Hindlimb muscle (tissue), 1 donor: ENCODE results near the gene MDGA2. TPM values are rescaled to one million over a fixed set of nuclear protein-coding genes. Genes with fewer than 3 reads are reported as not detected.

Experiments
- DNase-seq: peaks from one replicate; pipeline ENCODE4 v3.0.0-alpha.2; 2013
- polyA plus RNA-seq: library from polyadenylated mRNA; unstranded; fragments of 120-200 nt; gene quantifications from one replicate; pipeline ENCODE4 v1.2.1, GENCODE V29; 2013; ENCODE audit not compliant: insufficient read length

MDGA2 gene
- polyA plus RNA-seq, 1 donor = 0.35 TPM

DNA sequence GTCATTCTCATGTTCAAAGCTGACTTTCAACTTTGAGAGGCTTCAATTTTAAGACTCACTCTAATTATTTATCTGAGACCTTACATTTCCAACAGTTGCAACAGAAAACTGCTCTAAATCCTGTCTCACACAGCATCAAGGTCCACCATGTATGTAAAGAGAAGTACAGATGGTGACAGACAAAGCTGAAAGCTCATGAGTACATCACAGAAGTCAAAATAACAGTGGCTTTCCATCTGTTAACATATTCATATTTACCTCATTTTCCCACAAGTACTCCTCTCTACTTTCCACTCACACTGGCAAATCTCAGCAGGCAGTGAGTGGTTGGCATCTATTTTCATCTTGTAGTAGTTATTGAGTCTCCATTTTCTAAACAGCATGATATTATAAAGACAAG is 192.0 kb downstream of the MDGA2 start:
- no peak for DNase-seq

DNA sequence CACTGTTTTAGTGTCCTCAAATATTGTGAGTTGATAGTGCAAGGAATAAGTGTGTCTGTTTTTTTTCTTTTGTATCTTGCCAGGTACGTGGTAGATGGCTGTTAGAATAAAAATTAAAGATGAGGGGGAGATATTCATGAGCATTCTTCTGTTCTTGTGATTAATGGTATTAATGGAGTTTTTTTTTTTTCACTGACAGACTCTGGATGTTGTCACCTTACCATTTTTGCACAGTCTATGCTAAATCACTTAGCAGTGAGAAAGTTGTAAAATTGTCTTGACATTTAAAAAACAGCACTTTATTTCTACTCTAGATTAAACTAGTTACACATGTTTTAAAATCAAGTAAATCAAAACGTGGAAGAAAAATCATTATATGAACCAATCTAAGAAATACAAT is 204.3 kb downstream of the MDGA2 start:
- DNase-seq = no peak

DNA sequence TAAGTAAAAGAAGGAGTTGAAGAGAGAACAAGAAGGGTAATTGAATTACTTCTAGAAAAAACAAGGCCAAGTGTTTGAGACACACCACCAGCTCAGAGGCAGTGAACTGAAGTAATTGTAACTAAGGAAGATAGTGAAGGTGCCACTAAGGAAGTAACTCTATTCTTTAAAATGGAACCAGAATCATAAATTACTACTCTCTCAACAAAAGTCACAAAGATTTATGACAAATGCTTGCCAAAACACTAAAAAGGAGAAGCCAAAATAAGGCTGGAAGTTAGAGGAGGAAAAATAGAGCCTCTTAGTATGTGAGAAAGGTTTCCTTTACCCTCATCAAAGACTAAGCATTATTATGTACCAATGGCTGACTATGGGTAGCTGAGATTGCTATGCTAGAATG is 208.5 kb downstream of the MDGA2 start:
- DNase-seq = no peak

DNA sequence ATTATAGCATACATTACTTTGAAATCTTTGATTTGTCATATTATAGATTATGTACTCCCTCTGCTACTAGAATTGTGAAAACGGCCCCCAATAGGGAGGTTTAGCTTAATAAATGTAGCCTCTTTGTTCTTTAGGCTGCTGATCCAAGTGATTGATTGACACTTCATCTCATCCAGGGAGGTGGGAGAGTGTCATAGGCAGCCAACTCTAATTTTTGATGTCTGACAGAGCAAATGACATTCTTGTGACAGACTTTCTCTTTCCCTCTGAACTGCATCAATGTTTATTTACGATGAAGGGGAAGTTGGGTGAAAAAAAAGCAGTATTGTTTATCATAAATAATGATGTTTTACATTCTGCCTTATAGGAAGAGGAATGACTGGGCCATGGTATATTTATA is 221.4 kb downstream of the MDGA2 start:
- DNase-seq = no peak

DNA sequence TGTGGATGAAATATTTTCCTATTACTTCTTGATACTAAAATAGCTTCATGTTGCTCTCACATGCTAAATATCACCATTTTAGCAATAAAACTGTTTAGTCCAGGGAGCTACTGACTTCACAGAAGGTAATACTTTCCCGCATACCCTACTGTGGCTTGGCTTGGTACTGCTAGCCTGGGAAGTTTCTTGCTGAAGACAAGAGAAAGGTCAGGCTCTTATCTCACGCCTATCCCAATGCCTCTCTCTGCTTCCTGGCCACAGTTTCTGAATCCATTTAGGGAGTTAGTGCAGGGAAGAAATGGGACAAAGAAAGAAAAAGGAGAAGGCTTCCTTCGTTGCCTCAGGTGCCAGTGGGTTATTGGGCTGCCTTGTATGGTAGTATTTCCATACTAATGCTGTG is 228.3 kb downstream of the MDGA2 start:
- DNase-seq = no peak

DNA sequence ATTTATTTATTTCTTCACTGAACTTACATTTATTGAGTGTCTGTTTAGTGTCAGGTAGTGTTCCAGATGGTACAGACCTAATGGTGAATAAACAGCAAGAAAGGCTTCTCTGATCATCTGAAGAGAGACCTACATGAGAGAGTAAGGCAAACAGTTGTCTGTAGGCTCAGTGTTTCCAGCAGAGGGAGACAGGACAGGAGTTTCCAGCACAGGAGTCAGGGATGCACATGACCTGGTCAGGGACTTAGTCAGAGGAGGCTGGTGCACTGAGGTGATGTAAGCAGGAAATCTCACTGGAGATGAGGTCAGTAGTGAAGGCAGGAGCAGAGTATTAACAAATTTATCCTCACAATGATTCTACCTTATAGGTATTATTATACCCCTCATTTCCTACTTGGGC is 233.2 kb downstream of the MDGA2 start:
- no peak for DNase-seq

DNA sequence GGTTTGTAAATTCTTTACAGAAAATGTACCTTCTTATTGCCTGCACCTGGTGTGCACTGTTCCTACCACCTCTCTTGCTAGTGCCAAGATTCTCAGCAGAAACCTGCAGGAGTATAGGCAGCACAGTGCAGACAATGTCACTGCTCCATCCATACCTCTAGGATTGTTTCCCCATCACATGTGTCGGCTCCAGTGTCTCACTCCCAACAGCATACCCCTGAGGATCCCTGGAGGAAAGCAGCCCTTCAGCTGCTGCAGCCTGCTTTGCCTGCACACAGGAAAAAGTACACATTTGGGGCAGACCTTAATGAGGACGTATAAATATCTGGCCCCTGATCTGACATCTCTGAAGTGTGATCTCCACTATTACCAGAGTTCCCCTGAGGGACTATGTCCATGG is 235.5 kb downstream of the MDGA2 start:
- DNase-seq = no peak

DNA sequence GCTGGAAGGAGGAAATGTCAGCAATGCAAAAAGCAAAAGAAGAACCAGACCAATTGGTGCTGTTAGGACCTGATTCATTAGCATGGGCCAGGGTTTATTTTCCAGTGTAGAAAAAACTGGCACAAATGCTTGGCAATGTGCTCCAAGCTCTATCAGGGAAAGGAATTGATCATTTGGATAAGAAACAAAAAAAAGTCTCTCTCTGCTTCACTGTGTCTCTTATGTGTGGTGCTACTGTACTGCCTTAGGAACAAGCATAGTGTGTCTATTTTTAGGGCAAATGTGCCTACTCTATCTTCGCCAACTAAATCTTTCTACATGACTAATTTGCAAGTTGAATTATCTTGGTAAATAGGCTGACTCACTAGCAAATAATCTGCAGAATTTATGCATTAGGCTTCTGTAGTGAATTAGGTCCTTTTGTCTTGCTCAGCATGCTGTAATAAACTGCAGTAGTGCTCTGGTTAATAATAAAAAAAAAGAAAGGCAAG is 236.7 kb downstream of the MDGA2 start:
- no peak for DNase-seq

DNA sequence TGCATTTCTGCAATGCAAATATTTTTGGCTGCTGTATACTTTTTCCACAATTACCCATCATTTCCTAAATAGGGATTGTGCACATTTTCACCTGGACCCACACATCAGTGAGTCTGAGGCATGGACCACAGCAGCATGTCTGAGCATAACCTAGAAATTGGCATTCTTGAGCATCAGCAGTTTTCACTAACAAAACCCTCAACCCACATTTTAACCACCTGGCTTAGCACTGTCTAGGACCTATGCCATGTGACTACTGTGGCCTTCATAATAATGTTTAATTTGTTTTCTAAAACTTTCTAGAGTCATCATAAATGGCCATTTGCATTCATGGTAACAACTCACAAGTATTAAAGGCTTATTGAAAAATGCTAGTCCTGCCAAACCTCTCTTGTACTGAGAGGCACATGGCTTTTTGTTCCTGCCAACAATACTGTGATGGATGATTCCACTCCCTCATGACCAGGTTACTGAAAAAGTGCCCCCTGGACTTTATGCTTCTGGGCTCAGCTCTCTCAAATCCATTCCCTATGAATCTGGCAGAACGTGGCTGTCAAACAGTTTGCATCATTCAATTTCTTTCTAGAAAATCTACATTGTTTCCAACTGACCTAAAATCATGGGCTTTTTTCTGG is 240.0 kb downstream of the MDGA2 start:
- DNase-seq = no peak

DNA sequence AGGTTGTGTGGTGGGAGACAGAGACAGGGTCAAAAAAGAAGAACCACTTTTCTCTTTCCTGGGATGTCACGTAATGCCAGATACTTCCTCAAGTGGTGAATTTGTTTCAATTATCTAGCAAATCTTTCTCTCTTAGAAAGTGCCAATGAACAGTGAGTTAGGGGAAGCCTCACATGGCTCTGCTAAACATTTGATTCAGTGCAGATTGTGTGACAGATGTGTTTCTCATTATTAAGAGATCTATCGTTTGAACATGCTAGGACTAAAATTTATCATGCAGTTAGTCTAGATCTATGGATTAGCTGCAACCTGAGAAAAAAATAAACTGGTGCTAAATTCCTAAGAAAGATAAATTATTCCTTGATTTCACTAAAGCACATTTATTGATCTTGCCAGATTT is 247.8 kb downstream of the MDGA2 start:
- DNase-seq = no peak

DNA sequence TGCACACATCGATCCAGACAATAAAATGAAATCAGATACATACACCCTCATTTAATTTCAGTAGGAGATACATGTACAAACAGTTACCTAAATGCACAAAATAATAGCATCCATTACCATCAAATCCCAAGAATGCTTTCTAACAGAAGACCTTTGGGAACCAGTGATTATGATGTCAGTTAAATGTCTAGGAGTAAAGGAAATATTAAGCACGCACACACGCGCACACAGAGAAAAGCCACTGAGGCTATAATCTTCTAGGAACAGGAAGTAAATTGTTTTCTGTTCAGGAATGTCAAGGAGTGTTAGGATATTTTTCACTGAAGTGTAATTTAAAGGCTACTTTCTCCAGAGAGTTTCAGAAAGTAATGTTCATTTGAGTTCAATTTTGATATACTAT is 250.1 kb downstream of the MDGA2 start:
- no peak for DNase-seq

DNA sequence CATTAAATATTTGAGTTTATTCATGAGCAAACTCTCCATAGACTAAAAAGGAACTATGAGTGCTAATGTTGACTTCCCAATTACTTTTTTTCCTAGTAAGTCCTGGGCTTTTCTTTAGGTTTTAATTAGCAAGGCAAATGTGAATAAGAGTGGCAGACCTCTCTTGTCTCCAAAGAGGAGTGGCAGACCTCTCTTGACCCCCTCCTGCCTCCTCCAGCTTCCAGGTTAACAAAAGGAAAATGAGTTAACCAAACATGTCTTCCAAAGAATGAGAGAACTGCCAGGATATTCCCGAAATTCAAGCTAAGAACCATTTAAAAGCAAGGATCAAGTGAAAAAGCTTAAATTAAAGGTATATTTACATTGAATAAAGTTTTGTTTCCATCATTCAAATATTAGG is 253.2 kb downstream of the MDGA2 start:
- no peak for DNase-seq

DNA sequence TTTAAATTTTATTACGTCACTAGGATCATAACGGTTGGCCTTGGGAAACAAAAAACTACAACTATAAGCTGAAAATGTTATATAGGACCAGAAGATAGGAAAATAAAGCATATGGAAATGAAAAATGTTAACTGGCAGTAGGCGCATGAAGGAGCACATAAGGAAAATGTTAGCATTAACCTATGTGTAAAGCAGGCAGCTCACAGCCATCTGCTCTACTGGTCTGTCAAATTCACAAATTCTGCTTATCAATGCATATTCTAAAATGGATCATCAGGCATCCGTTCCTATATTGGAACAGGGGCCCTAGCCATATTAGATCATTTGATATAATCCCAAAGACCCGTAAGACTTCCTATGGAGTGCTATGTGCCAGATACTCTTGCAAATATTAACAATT is 263.9 kb downstream of the MDGA2 start:
- DNase-seq = no peak

DNA sequence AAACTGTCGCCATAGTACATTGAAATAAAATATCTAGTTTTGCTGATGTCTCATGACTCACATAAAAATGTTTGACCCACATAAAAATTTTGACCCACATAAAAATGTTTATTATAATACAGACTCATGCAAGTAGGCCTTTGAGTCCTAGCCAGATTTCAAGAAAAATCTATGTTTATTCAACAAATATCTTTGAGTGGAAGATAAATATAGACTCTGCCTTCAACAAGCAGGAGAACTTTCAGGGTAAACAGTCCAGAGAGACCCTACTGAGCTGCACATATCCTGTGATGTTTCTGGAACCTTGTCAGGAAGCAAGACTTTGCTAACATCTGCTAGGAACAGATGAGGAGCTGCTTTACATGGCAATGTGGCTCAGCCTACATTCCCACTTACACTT is 283.1 kb downstream of the MDGA2 start:
- DNase-seq = peak; percentile 41

DNA sequence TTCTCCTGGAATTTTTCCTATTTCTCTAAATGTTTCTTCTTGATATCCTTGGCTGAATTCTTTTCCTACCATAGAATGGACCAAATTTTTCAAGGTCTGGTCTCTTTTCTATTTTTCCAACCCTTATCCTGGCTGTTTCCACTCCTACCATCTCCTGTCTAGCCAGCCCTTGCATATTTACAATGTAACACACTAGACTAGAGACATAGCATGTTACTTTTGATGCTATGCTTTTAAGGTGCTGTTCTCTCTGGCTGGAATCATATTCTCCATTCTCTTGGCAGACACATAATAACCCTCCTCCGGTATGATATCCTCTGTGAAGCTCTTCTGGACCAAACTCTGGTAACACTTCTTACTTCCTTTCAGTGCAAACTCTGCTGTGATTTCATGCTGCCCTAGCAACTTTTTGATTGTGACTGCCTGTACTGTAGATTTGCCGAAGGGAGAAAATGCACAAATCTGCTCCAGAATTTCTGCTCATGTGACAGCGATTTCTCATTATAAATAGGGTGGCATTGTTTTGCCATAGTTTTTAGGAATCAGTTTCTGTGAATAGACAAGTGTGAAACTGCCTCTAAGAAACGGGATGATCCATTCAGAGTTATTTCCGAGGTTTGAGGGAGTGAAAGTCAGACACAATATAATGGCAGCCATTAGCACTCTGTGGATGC is 284.4 kb downstream of the MDGA2 start:
- DNase-seq = no peak

DNA sequence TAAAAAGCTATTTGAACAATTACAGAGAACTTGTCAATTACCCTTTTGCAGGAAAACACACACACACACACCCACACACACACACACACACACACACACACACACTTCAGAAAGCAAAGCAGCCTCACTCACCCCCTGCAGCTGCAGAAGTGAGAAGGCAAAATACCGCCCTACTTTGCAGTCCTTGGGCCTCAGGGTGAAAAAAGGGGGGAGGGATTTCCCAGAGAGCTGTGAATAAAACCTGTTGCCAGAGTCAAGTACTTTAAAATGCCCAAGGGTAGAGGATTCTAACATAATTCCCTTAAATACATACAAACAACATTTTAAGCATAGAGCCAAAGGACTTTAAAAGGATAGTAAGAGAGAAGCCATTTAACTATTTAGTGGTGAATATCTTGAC is 285.9 kb downstream of the MDGA2 start:
- no peak for DNase-seq

DNA sequence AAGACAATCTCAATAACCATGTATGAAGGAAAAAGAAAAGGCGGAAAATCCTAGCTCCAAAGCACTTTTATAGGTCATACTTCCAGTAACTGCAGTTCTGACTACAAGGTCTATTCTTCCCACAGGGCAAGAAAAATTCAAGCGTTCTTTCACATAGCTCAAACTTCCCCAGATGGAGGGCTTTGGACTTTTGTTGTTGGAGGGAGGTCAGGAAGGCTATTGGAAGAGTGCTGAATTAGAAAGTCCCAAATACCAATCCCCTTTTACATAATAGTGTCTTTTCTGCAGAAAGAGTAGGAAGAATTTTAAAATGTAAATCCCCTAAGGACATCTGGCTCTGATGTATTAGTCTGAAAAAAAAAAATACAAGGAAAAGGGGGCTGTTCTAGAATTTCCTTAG is 309.4 kb downstream of the MDGA2 start:
- no peak for DNase-seq

DNA sequence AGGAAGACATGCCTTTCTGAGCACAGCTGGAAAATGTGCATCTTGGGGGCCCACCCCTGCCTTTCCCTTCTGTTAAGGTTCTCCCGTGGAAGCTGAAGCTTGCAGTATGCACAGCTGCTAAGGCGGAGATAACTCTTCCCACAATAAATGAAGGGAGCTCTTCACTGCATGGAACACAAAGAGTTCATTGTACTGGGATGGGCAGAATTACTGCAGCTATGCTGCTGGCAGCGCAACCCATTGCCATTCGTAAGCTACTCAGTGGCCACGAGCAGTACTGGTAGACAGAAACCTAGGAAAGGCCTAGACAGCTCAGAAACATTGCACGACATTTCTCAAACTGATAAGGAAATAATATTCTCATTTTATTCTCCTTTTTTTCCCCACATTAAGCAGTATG is 310.2 kb downstream of the MDGA2 start:
- DNase-seq = no peak

DNA sequence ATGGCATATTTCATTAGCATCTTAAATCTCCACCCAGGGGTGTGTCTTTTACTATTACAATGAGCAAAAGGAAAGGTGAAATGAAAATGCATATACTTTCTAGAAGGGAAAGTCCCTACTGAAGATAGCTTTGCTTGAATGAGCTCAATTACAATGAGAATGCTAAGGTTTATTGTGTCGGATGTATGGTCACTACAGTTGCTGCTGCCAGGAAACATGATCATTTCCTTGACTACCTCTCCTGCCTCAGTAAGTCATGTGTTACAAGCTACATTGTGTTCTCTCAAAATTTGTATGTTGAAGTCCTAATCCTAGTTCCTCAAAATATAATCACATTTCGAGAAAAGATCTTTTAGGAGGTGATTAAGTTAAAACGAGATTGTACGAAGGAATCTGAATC is 322.2 kb downstream of the MDGA2 start:
- no peak for DNase-seq

DNA sequence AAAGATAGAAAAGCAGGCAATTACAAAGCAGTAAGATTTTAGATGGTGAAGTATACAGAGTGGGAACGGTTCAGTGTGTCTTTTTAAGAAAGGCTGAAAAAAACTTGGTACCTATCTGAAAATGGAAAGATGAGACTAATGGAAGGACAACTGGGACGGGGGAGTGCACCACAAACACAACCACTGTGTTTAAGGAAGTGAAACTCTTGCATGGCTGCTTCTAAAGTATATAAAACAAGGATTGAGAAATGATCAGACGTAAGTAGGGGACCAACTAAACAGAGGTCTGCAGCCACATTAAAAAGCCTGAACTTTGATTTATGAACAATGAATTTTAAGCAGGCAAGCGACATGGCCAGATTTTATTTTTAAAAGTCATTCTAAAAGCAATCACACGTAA is 328.6 kb downstream of the MDGA2 start:
- no peak for DNase-seq

DNA sequence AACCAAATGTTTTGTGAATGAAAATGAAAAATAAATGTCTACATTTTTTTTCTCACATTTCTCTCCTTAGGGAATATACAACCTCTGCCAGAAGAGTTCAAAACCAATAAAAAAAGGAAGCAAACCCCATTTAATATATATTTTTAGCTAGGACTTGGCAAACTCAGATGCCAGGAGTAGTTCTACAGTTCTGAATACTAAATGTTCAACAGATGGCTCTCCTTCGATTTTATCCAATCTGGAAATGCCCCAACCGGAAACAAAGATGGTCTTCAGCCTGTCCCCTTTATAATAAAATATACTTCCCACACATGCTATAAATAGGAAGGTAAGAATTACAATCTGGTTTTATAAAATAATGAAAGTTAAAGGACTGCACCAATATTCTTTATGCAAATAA is 330.4 kb downstream of the MDGA2 start:
- no peak for DNase-seq

DNA sequence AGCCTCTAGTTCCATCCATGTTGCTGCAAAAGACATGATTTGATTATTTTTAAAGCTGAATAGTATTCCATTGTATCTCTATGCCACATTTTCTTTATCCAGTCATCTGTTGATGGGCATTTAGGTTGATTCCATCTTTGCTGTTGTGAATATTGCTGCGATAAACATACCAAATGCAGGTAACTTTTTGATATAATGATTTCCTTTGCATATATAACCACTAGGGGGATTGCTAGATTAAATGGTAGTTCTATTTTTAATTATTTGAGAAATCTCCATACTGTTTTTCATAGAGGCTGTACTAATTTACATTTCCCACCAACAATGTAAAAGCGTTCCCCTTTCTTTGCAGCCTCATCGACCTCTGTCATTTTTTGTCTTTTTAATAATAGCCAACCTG is 342.5 kb downstream of the MDGA2 start:
- no peak for DNase-seq

DNA sequence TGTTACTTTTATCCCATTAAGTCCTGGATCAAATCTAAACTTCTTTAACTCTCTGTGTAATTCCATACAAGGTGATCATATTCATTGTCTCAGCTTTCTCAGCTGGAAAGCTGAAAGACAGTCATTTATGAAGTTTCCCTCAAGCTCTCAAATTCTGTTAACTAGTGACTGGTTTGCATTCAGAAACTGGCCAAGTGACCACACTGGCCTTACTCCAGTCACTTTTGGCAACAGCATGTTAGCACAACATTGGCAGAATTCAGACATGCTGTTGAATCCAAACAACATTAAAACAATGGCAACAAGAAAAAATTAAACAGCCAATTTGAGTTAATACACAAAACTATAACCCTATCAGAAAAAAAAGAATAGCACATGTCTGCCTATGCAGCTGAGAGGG is 343.3 kb downstream of the MDGA2 start:
- no peak for DNase-seq

DNA sequence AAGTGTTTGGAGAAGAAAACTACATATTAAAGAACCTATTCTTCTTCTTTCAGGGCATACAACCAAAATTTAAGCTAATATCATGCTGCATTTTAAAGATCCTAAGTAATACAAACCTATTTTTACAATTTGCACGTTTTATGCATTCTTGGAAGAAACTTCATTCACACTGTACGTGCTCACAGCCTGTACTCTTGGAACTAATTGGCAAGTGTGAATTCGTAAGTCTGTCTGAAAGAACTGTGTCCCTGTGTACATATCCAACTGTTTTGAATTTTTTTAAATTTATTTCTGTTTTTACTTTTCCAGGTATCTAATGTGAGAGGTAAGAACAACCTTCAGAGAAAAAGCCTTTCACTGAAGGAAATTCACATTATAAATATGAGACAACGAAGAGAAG is 347.0 kb downstream of the MDGA2 start:
- DNase-seq = no peak

DNA sequence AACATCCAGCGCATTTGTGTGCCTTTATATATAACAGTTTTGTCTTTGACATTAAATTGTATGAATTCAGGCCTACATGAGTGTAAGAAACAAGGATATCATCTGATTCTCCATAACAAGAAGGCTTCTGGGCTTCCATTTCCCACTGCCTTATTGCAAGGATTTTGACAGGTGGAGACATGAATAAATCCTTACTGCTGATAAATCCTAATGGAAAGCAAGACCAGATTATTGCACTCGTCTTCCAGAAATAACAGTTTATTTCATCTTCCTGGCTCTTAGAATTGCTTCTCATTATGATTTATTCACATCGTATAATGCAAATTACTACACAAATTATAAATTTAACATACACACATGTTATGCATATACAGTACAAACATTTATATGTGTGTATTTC is 348.1 kb downstream of the MDGA2 start:
- no peak for DNase-seq
